ENCODE data around the gene SLC9A5. TPM values are rescaled to one million over a fixed set of nuclear protein-coding genes. Genes with fewer than 3 reads are reported as not detected.

Gene SLC9A5
- total and polyA plus RNA-seq, 9 of the 15 experiments (the other 6 are each of a cell fraction or from before 2014, with no cell fraction given), result 0.06 to 3.1 (median 1.2) TPM

DNA sequence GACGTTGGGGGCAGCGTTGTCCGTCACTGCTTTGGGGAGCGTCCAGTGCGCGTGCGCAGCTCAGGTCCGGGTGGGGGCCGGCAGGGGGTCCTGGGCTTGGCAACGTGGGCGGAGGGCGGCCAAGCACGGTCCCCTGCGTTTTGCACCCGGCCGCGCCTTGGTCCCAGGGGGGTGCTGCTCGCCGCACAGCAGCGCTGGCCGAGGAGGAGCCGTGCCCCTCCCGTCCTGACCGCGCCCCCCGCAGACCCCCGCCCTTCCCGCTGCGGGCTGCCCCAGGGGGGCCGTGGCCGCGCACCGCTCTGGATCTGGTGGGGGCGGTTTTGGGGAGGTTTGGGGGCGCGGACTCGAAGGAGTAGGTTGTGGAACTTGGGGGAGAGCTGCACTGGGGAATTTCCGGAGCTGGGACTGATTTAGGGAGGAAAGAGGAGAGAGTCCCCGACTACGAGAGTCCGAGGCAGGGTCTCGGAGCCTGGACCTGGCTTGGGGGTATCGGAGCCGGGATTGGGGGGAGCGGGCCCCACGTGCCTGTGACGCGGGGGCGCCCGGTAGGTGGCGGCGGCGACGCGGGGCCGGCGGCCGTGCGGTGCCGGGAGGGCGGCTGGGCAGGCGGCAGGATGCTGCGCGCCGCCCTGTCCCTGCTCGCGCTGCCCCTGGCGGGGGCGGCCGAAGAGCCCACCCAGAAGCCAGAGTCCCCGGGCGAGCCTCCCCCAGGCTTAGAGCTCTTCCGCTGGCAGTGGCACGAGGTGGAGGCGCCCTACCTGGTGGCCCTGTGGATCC, at the start of gene SLC9A5 (continued):
- TF ChIP-seq, protein P1, sequence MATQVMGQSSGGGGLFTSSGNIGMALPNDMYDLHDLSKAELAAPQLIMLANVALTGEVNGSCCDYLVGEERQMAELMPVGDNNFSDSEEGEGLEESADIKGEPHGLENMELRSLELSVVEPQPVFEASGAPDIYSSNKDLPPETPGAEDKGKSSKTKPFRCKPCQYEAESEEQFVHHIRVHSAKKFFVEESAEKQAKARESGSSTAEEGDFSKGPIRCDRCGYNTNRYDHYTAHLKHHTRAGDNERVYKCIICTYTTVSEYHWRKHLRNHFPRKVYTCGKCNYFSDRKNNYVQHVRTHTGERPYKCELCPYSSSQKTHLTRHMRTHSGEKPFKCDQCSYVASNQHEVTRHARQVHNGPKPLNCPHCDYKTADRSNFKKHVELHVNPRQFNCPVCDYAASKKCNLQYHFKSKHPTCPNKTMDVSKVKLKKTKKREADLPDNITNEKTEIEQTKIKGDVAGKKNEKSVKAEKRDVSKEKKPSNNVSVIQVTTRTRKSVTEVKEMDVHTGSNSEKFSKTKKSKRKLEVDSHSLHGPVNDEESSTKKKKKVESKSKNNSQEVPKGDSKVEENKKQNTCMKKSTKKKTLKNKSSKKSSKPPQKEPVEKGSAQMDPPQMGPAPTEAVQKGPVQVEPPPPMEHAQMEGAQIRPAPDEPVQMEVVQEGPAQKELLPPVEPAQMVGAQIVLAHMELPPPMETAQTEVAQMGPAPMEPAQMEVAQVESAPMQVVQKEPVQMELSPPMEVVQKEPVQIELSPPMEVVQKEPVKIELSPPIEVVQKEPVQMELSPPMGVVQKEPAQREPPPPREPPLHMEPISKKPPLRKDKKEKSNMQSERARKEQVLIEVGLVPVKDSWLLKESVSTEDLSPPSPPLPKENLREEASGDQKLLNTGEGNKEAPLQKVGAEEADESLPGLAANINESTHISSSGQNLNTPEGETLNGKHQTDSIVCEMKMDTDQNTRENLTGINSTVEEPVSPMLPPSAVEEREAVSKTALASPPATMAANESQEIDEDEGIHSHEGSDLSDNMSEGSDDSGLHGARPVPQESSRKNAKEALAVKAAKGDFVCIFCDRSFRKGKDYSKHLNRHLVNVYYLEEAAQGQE (IDR thresholded peaks at IDR 0.05; ENCODE audit: borderline replicate concordance), result 0 out of 2 replicates have a peak, but pooled peaks have one; percentile 13
- TF ChIP-seq, protein P1 (CRISPR knock-in tag; IDR thresholded peaks at IDR 0.05; ENCODE audit: low read depth), result no peak
- TF ChIP-seq BCOR (IDR thresholded peaks at IDR 0.05), result no peak
- peak in 1 of 3 experiments; percentile 6 for TF ChIP-seq YY1 (IDR thresholded peaks at IDR 0.05; ENCODE audit: borderline replicate concordance in 1 of 3, control insufficient read depth in 1 of 3, extremely low read depth in 1 of 3, insufficient read depth in 3 of 3, insufficient read length in 1 of 3, insufficient replicate concordance in 2 of 3, low read depth in 1 of 3, low read length in 2 of 3)
- no peak for TF ChIP-seq SREBF2 (CRISPR knock-in tag; IDR thresholded peaks at IDR 0.05)
- TF ChIP-seq, protein P2, sequence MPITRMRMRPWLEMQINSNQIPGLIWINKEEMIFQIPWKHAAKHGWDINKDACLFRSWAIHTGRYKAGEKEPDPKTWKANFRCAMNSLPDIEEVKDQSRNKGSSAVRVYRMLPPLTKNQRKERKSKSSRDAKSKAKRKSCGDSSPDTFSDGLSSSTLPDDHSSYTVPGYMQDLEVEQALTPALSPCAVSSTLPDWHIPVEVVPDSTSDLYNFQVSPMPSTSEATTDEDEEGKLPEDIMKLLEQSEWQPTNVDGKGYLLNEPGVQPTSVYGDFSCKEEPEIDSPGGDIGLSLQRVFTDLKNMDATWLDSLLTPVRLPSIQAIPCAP (CRISPR knock-in tag; IDR thresholded peaks at IDR 0.05; ENCODE audit: borderline replicate concordance), result no peak
- 0 out of 2 replicates have a peak, but pooled peaks have one; percentile 13 for TF ChIP-seq CBX1 (IDR thresholded peaks at IDR 0.05; ENCODE audit: low read depth)
- TF ChIP-seq SRF (CRISPR knock-in tag; IDR thresholded peaks at IDR 0.05), result no peak
- peak; percentile 66 for TF ChIP-seq RBFOX2 (IDR thresholded peaks at IDR 0.05; ENCODE audit: low read depth, low read length)
- TF ChIP-seq EGR1 (conservative IDR thresholded peaks at IDR 0.05), result peak; percentile 50
- TF ChIP-seq, protein P3, sequence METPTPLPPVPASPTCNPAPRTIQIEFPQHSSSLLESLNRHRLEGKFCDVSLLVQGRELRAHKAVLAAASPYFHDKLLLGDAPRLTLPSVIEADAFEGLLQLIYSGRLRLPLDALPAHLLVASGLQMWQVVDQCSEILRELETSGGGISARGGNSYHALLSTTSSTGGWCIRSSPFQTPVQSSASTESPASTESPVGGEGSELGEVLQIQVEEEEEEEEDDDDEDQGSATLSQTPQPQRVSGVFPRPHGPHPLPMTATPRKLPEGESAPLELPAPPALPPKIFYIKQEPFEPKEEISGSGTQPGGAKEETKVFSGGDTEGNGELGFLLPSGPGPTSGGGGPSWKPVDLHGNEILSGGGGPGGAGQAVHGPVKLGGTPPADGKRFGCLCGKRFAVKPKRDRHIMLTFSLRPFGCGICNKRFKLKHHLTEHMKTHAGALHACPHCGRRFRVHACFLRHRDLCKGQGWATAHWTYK (CRISPR knock-in tag; IDR thresholded peaks at IDR 0.05), result peak; percentile 57; the same call in 1 of the 2 replicates
- no peak for TF ChIP-seq CC2D1A (IDR thresholded peaks at IDR 0.05)
- TF ChIP-seq, protein P4, sequence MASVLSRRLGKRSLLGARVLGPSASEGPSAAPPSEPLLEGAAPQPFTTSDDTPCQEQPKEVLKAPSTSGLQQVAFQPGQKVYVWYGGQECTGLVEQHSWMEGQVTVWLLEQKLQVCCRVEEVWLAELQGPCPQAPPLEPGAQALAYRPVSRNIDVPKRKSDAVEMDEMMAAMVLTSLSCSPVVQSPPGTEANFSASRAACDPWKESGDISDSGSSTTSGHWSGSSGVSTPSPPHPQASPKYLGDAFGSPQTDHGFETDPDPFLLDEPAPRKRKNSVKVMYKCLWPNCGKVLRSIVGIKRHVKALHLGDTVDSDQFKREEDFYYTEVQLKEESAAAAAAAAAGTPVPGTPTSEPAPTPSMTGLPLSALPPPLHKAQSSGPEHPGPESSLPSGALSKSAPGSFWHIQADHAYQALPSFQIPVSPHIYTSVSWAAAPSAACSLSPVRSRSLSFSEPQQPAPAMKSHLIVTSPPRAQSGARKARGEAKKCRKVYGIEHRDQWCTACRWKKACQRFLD (CRISPR knock-in tag; IDR thresholded peaks at IDR 0.05), result no peak
- no peak for TF ChIP-seq PURB (CRISPR knock-in tag; IDR thresholded peaks at IDR 0.05; ENCODE audit: low read depth)
- TF ChIP-seq NRF1 (conservative IDR thresholded peaks at IDR 0.05 in 1 of 2, IDR thresholded peaks at IDR 0.05 in 1 of 2), result peak; percentile 90 to 92

Data from K562 (cell line).